SU-DHL-6 (cell line): Measurements from ENCODE around the gene EEPD1.

Source experiments
- H2AFZ ChIP-seq: fragments of 200-600 bp; sonication (generic); 2 replicates; pipeline ENCODE4 v1.6.1; 2014; ENCODE audit warnings: low read depth, mild to moderate bottlenecking, moderate library complexity, mixed read lengths, antibody characterized with exemption, low read length; ENCODE audit not compliant: severe bottlenecking
- H3F3A ChIP-seq: fragments of 200-600 bp; shearing (Covaris generic); 2 replicates; pipeline ENCODE4 v1.6.0; 2016; ENCODE audit warnings: antibody characterized with exemption, mild to moderate bottlenecking; ENCODE audit not compliant: insufficient read depth
- H3K27ac ChIP-seq: fragments of 200-600 bp; sonication (generic); 2 replicates; pipeline ENCODE4 v1.5.1; 2016; ENCODE audit warnings: low read depth, mild to moderate bottlenecking, low read length, moderate library complexity, mixed read lengths
- H3K27me3 ChIP-seq: fragments of 200-600 bp; sonication (generic), shearing (Covaris generic); 2 replicates; pipeline ENCODE4 v1.6.0; 2014; ENCODE audit warnings: mild to moderate bottlenecking, low read length
- H3K36me3 ChIP-seq: fragments of 200-600 bp; sonication (generic); 2 replicates; pipeline ENCODE4 v1.6.1; 2014; ENCODE audit warnings: mild to moderate bottlenecking, low read length, mixed read lengths
- H3K4me2 ChIP-seq: fragments of 300-600, 200-600 bp; shearing (Covaris generic), sonication (generic); 2 replicates; pipeline ENCODE4 v1.6.0; 2014; ENCODE audit warnings: low read length, low read depth, mild to moderate bottlenecking; ENCODE audit not compliant: poor library complexity, severe bottlenecking
- H3K4me3 ChIP-seq: fragments of 200-600 bp; sonication (generic); 2 replicates; pipeline ENCODE4 v1.5.1; 2014; ENCODE audit warnings: antibody characterized with exemption, low read length, mild to moderate bottlenecking, mixed read lengths; ENCODE audit not compliant: insufficient read depth, poor library complexity, severe bottlenecking
- H3K79me2 ChIP-seq: fragments of 200-600 bp; sonication (generic); 2 replicates; pipeline ENCODE4 v1.6.1; 2014; ENCODE audit warnings: mild to moderate bottlenecking, low read length, moderate library complexity; ENCODE audit not compliant: insufficient read depth
- H3K9ac ChIP-seq: fragments of 200-600 bp; sonication (generic); 2 replicates; pipeline ENCODE4 v1.7.0; 2014; ENCODE audit warnings: mild to moderate bottlenecking, low read length
- H3K9me2 ChIP-seq: fragments of 200-600 bp; sonication (generic); replicated peaks from 2 replicates; pipeline ENCODE4 v1.6.1; 2014; ENCODE audit warnings: low read length; ENCODE audit not compliant: insufficient read depth
- H3K9me3 ChIP-seq: fragments of 200-600 bp; sonication (generic); 2 replicates; pipeline ENCODE4 v1.6.1; 2014; ENCODE audit warnings: low read length, mixed read lengths; ENCODE audit not compliant: insufficient read depth
- H4K20me1 ChIP-seq: fragments of 200-600 bp; sonication (generic); 2 replicates; pipeline ENCODE4 v1.6.1; 2014; ENCODE audit warnings: low read depth, mild to moderate bottlenecking, antibody characterized with exemption, low read length, moderate library complexity, mixed read lengths
- CTCF ChIP-seq: fragments of 200-600 bp; sonication (generic); IDR thresholded peaks from one replicate; pipeline ENCODE4 v1.5.1; 2017; ENCODE audit warnings: antibody characterized with exemption, mild to moderate bottlenecking, low read length, moderate library complexity; ENCODE audit not compliant: insufficient read depth, poor library complexity, severe bottlenecking
- EZH2phosphoT487 ChIP-seq: fragments of 200-600 bp; sonication (generic), shearing (Covaris generic); conservative IDR thresholded peaks from 2 replicates; pipeline ENCODE4 v1.6.1; 2018; ENCODE audit warnings: mild to moderate bottlenecking, antibody characterized with exemption, low read length, moderate library complexity, mixed read lengths

The EEPD1 gene

DNA sequence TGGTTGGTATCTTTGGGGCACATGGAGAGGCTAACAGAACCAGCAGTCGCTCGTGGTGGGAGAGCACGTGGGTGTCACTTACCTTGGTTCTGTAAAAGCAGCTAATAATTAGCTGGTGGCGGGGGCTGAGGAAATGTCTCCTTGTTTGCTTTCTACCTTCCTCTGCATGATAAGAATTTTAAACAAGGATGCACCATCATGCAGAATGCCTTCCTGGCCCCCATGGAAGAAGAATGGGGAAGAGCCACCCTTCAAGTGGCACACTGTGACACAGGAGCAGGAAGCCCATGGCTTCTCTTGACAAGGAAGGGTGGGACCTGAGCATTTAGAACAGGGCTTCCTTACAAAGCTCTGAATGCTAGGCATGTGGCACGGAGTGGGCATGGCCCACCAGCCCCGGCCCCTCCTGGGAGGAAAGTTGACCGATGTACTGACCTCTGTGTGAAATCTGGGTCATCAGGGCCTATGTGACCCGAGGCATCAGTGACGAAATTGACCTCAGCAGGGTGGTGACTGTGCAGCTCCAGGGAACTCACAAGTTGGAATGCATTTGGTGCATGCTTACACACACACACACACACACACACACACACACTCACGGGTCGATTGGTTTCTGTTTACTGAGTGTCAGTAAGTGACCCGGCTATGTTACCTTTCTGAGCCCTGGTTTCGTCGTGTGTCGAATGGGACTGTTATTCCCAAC, 119.7 kb downstream of the EEPD1 start:
- Histone ChIP-seq H3K9me3 (no peaks in the 10 kb centered on the region), H3K79me2 (peaks cover 71% of the 10 kb centered on the region), H3K9ac (no peak overlapping the region), H3F3A (no peaks in the 10 kb centered on the region), H3K9me2 (no peaks in the 10 kb centered on the region), H2AFZ (no peak overlapping the region), H3K4me3 (no peak overlapping the region), H3K27ac (no peak overlapping the region), H3K36me3 (no peaks in the 10 kb centered on the region), H3K4me2 (no peak overlapping the region), H3K27me3 (no peaks in the 10 kb centered on the region), H4K20me1 (no peaks in the 10 kb centered on the region)
- no peak for TF ChIP-seq EZH2phosphoT487

DNA sequence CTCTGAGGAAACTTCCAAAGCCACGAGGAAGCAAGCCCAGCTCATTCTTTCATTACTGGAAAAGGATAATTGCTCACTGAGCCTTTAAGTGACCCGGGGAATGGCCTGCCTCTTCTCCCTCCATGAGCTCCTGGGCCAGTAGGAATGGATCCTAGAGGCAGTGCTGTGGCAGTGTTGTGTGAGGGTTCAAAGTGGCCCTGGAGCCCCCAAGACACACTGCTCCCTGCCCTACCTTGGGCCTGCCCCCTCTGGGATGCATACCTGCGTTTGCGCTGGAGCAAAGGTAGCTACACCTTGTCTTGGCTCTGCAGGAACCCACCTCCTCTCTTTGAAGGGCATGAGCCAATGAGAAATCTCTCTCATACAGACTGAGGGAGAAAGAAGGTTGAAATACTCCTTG, 120.8 kb downstream of the EEPD1 start:
- no peaks in the 10 kb centered on the region for H3K9me3 ChIP-seq
- H3K9me2 ChIP-seq, result no peaks in the 10 kb centered on the region
- H3K27me3 ChIP-seq, result no peaks in the 10 kb centered on the region
- H3K9ac ChIP-seq, result no peak overlapping the region
- no peaks in the 10 kb centered on the region for H3K36me3 ChIP-seq
- H4K20me1 ChIP-seq, result no peaks in the 10 kb centered on the region
- no peak overlapping the region for H3K4me2 ChIP-seq
- H3K27ac ChIP-seq, result no peak overlapping the region
- TF ChIP-seq EZH2phosphoT487, result no peak
- no peak for TF ChIP-seq CTCF
- H2AFZ ChIP-seq, result no peak overlapping the region
- peaks cover 78% of the 10 kb centered on the region for H3K79me2 ChIP-seq
- H3K4me3 ChIP-seq, result no peak overlapping the region
- H3F3A ChIP-seq, result 0 out of 2 replicates have a peak, but pooled peaks cover 5% of the 10 kb centered on the region

GRCh38 chr7:36275735-36276284, 122.8 kb downstream of the EEPD1 start:
- no peak overlapping the region for H2AFZ ChIP-seq

More at GRCh38 chr7:36275735-36276284, 122.8 kb downstream of the EEPD1 start:
- no peaks in the 10 kb centered on the region for H3K9me3 ChIP-seq
- H3K4me2 ChIP-seq, result no peak overlapping the region
- H4K20me1 ChIP-seq, result no peaks in the 10 kb centered on the region
- H3K9me2 ChIP-seq, result no peaks in the 10 kb centered on the region
- H3K27ac ChIP-seq, result no peak overlapping the region
- peaks cover 75% of the 10 kb centered on the region for H3K79me2 ChIP-seq
- TF ChIP-seq EZH2phosphoT487 (no peak), CTCF (no peak)
- no peaks in the 10 kb centered on the region for H3K27me3 ChIP-seq
- H3K9ac ChIP-seq, result no peak overlapping the region
- no peak overlapping the region for H3K4me3 ChIP-seq
- H3K36me3 ChIP-seq, result no peaks in the 10 kb centered on the region
- peaks cover 20% of the 10 kb centered on the region for H3F3A ChIP-seq
